GM10248 (cell line): ENCODE measurements around the gene FAR1.

ENCODE experiments used
- CTCF ChIA-PET: fragments of 300-600 bp; sonication (Branson Sonifier 250); formaldehyde crosslinking; extraction: SDS; loops from one replicate; lab custom pipeline; 2021; ENCODE audit warnings: antibody characterized with exemption; lab: Yijun Ruan, JAX
- POLR2A ChIA-PET: fragments of 350-650 bp; sonication (Branson Sonifier 250); formaldehyde crosslinking; extraction: SDS; loops from one replicate; lab custom pipeline; 2020; ENCODE audit warnings: antibody characterized with exemption; lab: Yijun Ruan, JAX
- DNase-seq: peaks from one replicate; pipeline ENCODE4 v3.0.0; 2012; ENCODE audit errors: extremely low spot score
- CTCF ChIP-seq: IDR thresholded peaks from 2 replicates; pipeline ENCODE4 v1.5.1; 2012; ENCODE audit warnings: mild to moderate bottlenecking, low read depth; ENCODE audit errors: extremely low read depth, missing control alignments, control extremely low read depth

The FAR1 gene

GRCh38 chr11:13680501-13681264 lies 12.2 kb downstream of the FAR1 start:
- no peak for DNase-seq
- POLR2A ChIA-PET = no interaction called here
- TF ChIP-seq CTCF = no peak
- CTCF ChIA-PET = interaction anchor here (1.6 to 2.7 kb wide), 3 partner anchors 9 to 14 kb away, joined by 6 to 8 read pairs (median 6); partner anchors contain the start of gene FAR1

- no peak for TF ChIP-seq CTCF
- ChIA-PET CTCF (interaction anchor here (2.2 to 2.7 kb wide), 2 partner anchors 13 to 14 kb away, joined by 6 to 8 read pairs; partner anchors contain the start of gene FAR1), POLR2A (no interaction called here)
- DNase-seq = no peak
These were observed 13.0 kb downstream of the FAR1 start for GRCh38 chr11:13681446-13681845.

- no peak for DNase-seq
- CTCF ChIA-PET = interaction anchor here (1.0 to 2.7 kb wide), 2 partner anchors 10 to 14 kb away, joined by 5 to 8 read pairs; partner anchors contain the start of gene FAR1
- POLR2A ChIA-PET = no interaction called here
- no peak for TF ChIP-seq CTCF
These were observed 13.7 kb downstream of the FAR1 start for GRCh38 chr11:13682212-13682611.

GRCh38 chr11:13685461-13686108 lies 17.1 kb downstream of the FAR1 start:
- no peak for DNase-seq
- CTCF ChIA-PET = interaction anchor here (1.6 kb wide), 1 partner anchor 8 kb away, joined by 8 read pairs; no protein-coding TSS in a partner anchor
- POLR2A ChIA-PET = no interaction called here
- no peak for TF ChIP-seq CTCF

- DNase-seq = no peak
- ChIA-PET CTCF (interaction anchor here (1.1 to 1.7 kb wide), 4 partner anchors 9 to 19 kb away, joined by 3 to 8 read pairs (median 6); no protein-coding TSS in a partner anchor), POLR2A (no interaction called here)
- no peak for TF ChIP-seq CTCF
These were observed 18.3 kb downstream of the FAR1 start for GRCh38 chr11:13686776-13687175.

- ChIA-PET CTCF (interaction anchor here (1.3 to 1.7 kb wide), 3 partner anchors 10 to 20 kb away, joined by 5 to 8 read pairs (median 7); no protein-coding TSS in a partner anchor), POLR2A (no interaction called here)
- no peak for TF ChIP-seq CTCF
- no peak for DNase-seq
These were observed 18.8 kb downstream of the FAR1 start for GRCh38 chr11:13687271-13687670.
